KMS-11 (cell line): ENCODE measurements around the gene AMOTL1.

Source experiments
- H2AFZ ChIP-seq: fragments of 200-600 bp; sonication (generic); 2 replicates; pipeline ENCODE4 v1.6.1; 2016; ENCODE audit warnings: antibody characterized with exemption, mixed run types, low read depth
- H3K27ac ChIP-seq: fragments of 200-600 bp; sonication (generic); 2 replicates; pipeline ENCODE4 v1.6.1; 2016; ENCODE audit warnings: mild to moderate bottlenecking, mixed run types
- H3K27me3 ChIP-seq: fragments of 200-600 bp; sonication (generic); 2 replicates; pipeline ENCODE4 v1.6.1; 2017; ENCODE audit warnings: mild to moderate bottlenecking, low read depth, mixed run types, moderate library complexity; ENCODE audit not compliant: insufficient read depth
- H3K36me3 ChIP-seq: fragments of 200-600 bp; sonication (generic); 2 replicates; pipeline ENCODE4 v1.6.1; 2017; ENCODE audit warnings: mild to moderate bottlenecking, mixed run types; ENCODE audit not compliant: insufficient read depth
- H3K4me1 ChIP-seq: fragments of 200-600 bp; sonication (generic); 2 replicates; pipeline ENCODE4 v1.6.1; 2016; ENCODE audit warnings: mild to moderate bottlenecking, low read depth, mixed run types; ENCODE audit not compliant: poor library complexity, severe bottlenecking
- H3K4me2 ChIP-seq: fragments of 200-600 bp; sonication (generic); 2 replicates; pipeline ENCODE4 v1.7.0; 2016; ENCODE audit warnings: mild to moderate bottlenecking, mixed run types
- H3K4me3 ChIP-seq: fragments of 200-600 bp; sonication (generic); IDR thresholded peaks from 2 replicates; pipeline ENCODE4 v1.6.1; 2017; ENCODE audit warnings: low read depth, low read length, mixed read lengths; ENCODE audit not compliant: insufficient read depth
- H3K79me2 ChIP-seq: fragments of 200-600 bp; sonication (generic); 2 replicates; pipeline ENCODE4 v1.6.1; 2016; ENCODE audit warnings: low read depth, mixed run types; ENCODE audit not compliant: insufficient read depth
- H3K9ac ChIP-seq: fragments of 200-600 bp; sonication (generic); 2 replicates; pipeline ENCODE4 v1.6.1; 2016; ENCODE audit warnings: mild to moderate bottlenecking, mixed run types
- H4K20me1 ChIP-seq: fragments of 200-600 bp; sonication (generic); 2 replicates; pipeline ENCODE4 v1.6.1; 2016; ENCODE audit warnings: mild to moderate bottlenecking, mixed run types; ENCODE audit not compliant: insufficient read depth
- CTCF ChIP-seq: fragments of 200-600 bp; sonication (generic); conservative IDR thresholded peaks from 2 replicates; pipeline ENCODE4 v1.6.1; 2017; ENCODE audit warnings: low read depth, mild to moderate bottlenecking, antibody characterized with exemption, low read length, moderate library complexity, mixed read lengths

AMOTL1 gene

DNA sequence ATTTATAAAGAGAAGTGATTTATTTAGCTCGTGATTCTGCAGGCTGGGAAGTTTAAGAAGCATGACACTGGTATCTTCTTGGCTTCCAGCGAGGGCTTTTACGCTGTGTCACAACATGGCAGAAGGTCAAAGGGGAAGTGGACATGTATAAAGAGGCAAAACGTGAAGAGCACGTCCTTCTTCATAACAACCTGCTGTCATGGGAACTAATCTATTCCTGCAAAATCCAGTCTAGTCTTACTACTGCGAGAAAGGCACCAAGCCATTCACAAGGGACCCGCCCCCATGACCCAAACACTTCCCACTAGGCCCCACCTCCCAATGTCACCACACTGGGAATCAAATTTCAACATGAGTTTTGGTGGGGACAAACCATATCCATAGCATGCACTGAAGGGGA is 58.3 kb downstream of the AMOTL1 start:
- Histone ChIP-seq H3K27me3 (no peaks in the 10 kb centered on the region), H3K4me2 (no peak overlapping the region), H3K4me3 (no peak overlapping the region), H3K79me2 (no peaks in the 10 kb centered on the region), H2AFZ (no peak overlapping the region), H3K4me1 (no peaks in the 10 kb centered on the region), H4K20me1 (no peaks in the 10 kb centered on the region), H3K36me3 (no peaks in the 10 kb centered on the region), H3K9ac (no peak overlapping the region), H3K27ac (no peak overlapping the region)
- TF ChIP-seq CTCF, result no peak

- Histone ChIP-seq H3K27ac (no peak overlapping the region), H2AFZ (no peak overlapping the region), H3K36me3 (no peaks in the 10 kb centered on the region)
These were observed 59.9 kb downstream of the AMOTL1 start for GRCh38 chr11:94828088-94828487.

DNA sequence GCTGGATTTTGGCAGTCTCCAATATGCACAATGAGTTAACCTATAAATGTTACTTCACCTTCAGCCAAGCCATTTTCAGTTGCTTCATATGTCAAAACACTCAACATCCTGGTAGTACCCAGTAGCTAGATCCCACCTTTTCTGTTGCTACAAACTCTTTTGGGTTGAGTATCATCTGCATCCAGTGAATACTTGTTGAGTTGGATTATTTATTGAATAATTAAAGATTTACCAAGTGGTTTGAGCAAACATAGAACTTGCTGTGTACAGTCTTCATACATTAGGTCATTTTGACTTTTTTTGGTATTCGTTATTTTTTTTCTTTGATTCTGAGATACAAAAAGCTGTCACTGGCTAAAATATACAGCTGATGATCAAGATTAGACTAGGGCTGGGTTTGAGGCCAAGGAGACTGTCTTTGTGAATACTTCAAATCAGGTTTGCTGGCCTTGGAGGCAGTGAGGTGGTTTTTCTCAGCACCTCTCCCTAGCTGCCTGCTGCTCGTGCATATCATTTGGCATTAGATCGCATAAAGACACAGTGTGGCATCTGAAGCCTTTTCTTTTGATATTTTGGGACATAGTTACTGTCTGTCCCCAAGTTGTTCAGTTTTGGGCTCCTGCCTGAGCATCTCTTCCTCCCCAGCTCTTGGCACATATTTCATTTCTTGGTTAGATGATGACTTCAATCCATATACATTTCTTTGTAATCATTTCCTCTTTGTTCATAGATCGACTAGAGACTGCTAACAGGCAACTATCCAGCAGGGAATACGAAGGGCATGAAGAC is 62.8 kb downstream of the AMOTL1 start:
- no peak overlapping the region for H3K4me2 ChIP-seq
- H3K27me3 ChIP-seq, result no peaks in the 10 kb centered on the region
- no peak overlapping the region for H3K27ac ChIP-seq
- H4K20me1 ChIP-seq, result no peaks in the 10 kb centered on the region
- no peak overlapping the region for H3K4me3 ChIP-seq
- H2AFZ ChIP-seq, result no peak overlapping the region
- no peaks in the 10 kb centered on the region for H3K79me2 ChIP-seq
- H3K9ac ChIP-seq, result no peak overlapping the region
- no peak for TF ChIP-seq CTCF
- H3K36me3 ChIP-seq, result no peaks in the 10 kb centered on the region
- H3K4me1 ChIP-seq, result no peaks in the 10 kb centered on the region

More at GRCh38 chr11:94828088-94828487, 59.9 kb downstream of the AMOTL1 start:
- no peak overlapping the region for H3K9ac ChIP-seq
- H3K27me3 ChIP-seq, result no peaks in the 10 kb centered on the region
- H3K4me1 ChIP-seq, result no peaks in the 10 kb centered on the region
- no peaks in the 10 kb centered on the region for H3K79me2 ChIP-seq
- TF ChIP-seq CTCF, result no peak
- H3K4me2 ChIP-seq, result no peak overlapping the region
- H4K20me1 ChIP-seq, result no peaks in the 10 kb centered on the region
- no peak overlapping the region for H3K4me3 ChIP-seq

GRCh38 chr11:94831529-94831928 is 63.4 kb downstream of the AMOTL1 start:
- Histone ChIP-seq H3K79me2 (no peaks in the 10 kb centered on the region), H3K27me3 (no peaks in the 10 kb centered on the region), H2AFZ (no peak overlapping the region), H3K36me3 (no peaks in the 10 kb centered on the region), H3K9ac (no peak overlapping the region), H3K27ac (no peak overlapping the region), H4K20me1 (no peaks in the 10 kb centered on the region), H3K4me3 (no peak overlapping the region), H3K4me1 (no peaks in the 10 kb centered on the region), H3K4me2 (no peak overlapping the region)
- no peak for TF ChIP-seq CTCF
